GM23338 (cell line): ENCODE measurements around the gene USH2A. TPM values are rescaled to one million over a fixed set of nuclear protein-coding genes. Genes with fewer than 3 reads are reported as not detected.

Experiments used
- ATAC-seq: fragments of 200-7000 bp; cut with Tn5 transposase; 3 replicates; pipeline ENCODE4 v1.9.1; 2020
- DNase-seq: peaks from one replicate; pipeline ENCODE4 v3.0.0-alpha.2; 2015; ENCODE audit warnings: low spot score
- H2AFZ ChIP-seq: fragments of 200-600 bp; sonication (generic); 2 replicates; pipeline ENCODE4 v1.8.0; 2016; ENCODE audit warnings: antibody characterized with exemption, mild to moderate bottlenecking, moderate library complexity
- H3F3A ChIP-seq: fragments of 200-600 bp; sonication (generic); replicated peaks from 2 replicates; pipeline ENCODE4 v1.8.0; 2017; ENCODE audit warnings: antibody characterized with exemption, mixed run types, low read depth
- H3K27ac ChIP-seq: fragments of 200-600 bp; sonication (generic); 2 replicates; pipeline ENCODE4 v1.6.1; 2016; ENCODE audit warnings: low read depth
- H3K27me3 ChIP-seq: fragments of 200-600 bp; sonication (generic); 2 replicates; pipeline ENCODE4 v1.8.0; 2016; ENCODE audit warnings: mild to moderate bottlenecking, mixed run types, moderate library complexity; ENCODE audit not compliant: insufficient read depth
- H3K36me3 ChIP-seq: fragments of 200-600 bp; sonication (generic); 2 replicates; pipeline ENCODE4 v1.8.0; 2016; ENCODE audit warnings: mild to moderate bottlenecking; ENCODE audit not compliant: insufficient read depth
- H3K4me1 ChIP-seq: fragments of 200-600 bp; sonication (generic); 2 replicates; pipeline ENCODE4 v1.8.0; 2016; ENCODE audit warnings: mild to moderate bottlenecking, moderate library complexity; ENCODE audit not compliant: insufficient read depth
- H3K4me2 ChIP-seq: fragments of 200-600 bp; sonication (generic); 2 replicates; pipeline ENCODE4 v1.7.1; 2017; ENCODE audit warnings: mixed run types
- H3K4me3 ChIP-seq: fragments of 200-600 bp; sonication (generic); 2 replicates; pipeline ENCODE4 v1.6.1; 2016; ENCODE audit warnings: mixed run types
- H3K79me2 ChIP-seq: fragments of 200-600 bp; sonication (generic); replicated peaks from 2 replicates; pipeline ENCODE4 v1.8.0; 2017; ENCODE audit warnings: mild to moderate bottlenecking; ENCODE audit not compliant: insufficient read depth
- H3K9me2 ChIP-seq: fragments of 200-600 bp; sonication (generic); 2 replicates; pipeline ENCODE4 v1.8.0; 2017; ENCODE audit not compliant: insufficient read depth
- H4K20me1 ChIP-seq: fragments of 200-600 bp; sonication (generic); replicated peaks from 2 replicates; pipeline ENCODE4 v1.8.0; 2017; ENCODE audit warnings: mild to moderate bottlenecking; ENCODE audit not compliant: insufficient read depth
- H3K27ac Mint-ChIP-seq: 2 replicates; pipeline ENCODE4 v1.8.0; 2020; ENCODE audit warnings: inconsistent platforms, mild to moderate bottlenecking, moderate library complexity, mixed read lengths
- H3K27me3 Mint-ChIP-seq: 3 replicates; pipeline ENCODE4 v1.8.0; 2022; ENCODE audit warnings: low read depth, mild to moderate bottlenecking, moderate library complexity, mixed read lengths, inconsistent platforms; ENCODE audit not compliant: insufficient read depth, poor library complexity
- H3K36me3 Mint-ChIP-seq: 3 replicates; pipeline ENCODE4 v1.8.0; 2021; ENCODE audit warnings: low read depth, mild to moderate bottlenecking, inconsistent platforms, moderate library complexity, mixed read lengths
- H3K4me1 Mint-ChIP-seq: 3 replicates; pipeline ENCODE4 v1.8.0; 2020; ENCODE audit warnings: mild to moderate bottlenecking, inconsistent platforms, mixed read lengths
- H3K4me3 Mint-ChIP-seq: 3 replicates; pipeline ENCODE4 v1.8.0; 2021; ENCODE audit warnings: moderate library complexity, mild to moderate bottlenecking, inconsistent platforms, mixed read lengths
- H3K9me3 Mint-ChIP-seq: 3 replicates; pipeline ENCODE4 v1.8.0; 2020; ENCODE audit warnings: moderate library complexity, mild to moderate bottlenecking, inconsistent platforms, mixed read lengths
- CREB1 ChIP-seq: fragments of 250-450 bp; sonication (Bioruptor Pico); IDR thresholded peaks from 2 replicates; pipeline ENCODE4 v1.5.0; 2020; ENCODE audit warnings: low read depth, mild to moderate bottlenecking, moderate library complexity
- CTCF ChIP-seq, 2 experiments: fragments of 200-600 bp in 1 of 2; sonication (generic) in 1 of 2; conservative IDR thresholded peaks; 2 replicates each; pipeline versions ENCODE4 v1.5.1 to v1.6.1; 2016 to 2017; ENCODE audit warnings: antibody characterized with exemption in 2 of 2, low read depth in 2 of 2, mild to moderate bottlenecking in 2 of 2, moderate library complexity in 1 of 2
- EZH2 ChIP-seq: fragments of 200-600 bp; sonication (generic); IDR thresholded peaks from one replicate; pipeline ENCODE4 v1.8.0; 2017; ENCODE audit warnings: antibody characterized with exemption, mild to moderate bottlenecking, low read depth; ENCODE audit not compliant: unreplicated experiment
- EZH2phosphoT487 ChIP-seq: fragments of 200-600 bp; sonication (generic); IDR thresholded peaks from one replicate; pipeline ENCODE4 v1.8.1; 2018; ENCODE audit warnings: antibody characterized with exemption; ENCODE audit not compliant: unreplicated experiment
- JUNB ChIP-seq: IDR thresholded peaks from one replicate; pipeline ENCODE4 v1.6.1; 2016; ENCODE audit warnings: antibody characterized with exemption; ENCODE audit not compliant: unreplicated experiment
- NANOG ChIP-seq: IDR thresholded peaks from 2 replicates; pipeline ENCODE4 v1.6.1; 2016; ENCODE audit warnings: antibody characterized with exemption, borderline replicate concordance
- POLR2AphosphoS5 ChIP-seq: IDR thresholded peaks from 2 replicates; pipeline ENCODE4 v1.6.1; 2016; ENCODE audit warnings: antibody characterized with exemption, low read depth
- STAT1 ChIP-seq: IDR thresholded peaks from one replicate; pipeline ENCODE4 v1.6.1; 2016; ENCODE audit warnings: antibody characterized with exemption; ENCODE audit not compliant: unreplicated experiment
- ZNF114 ChIP-seq: fragments of 250-450 bp; sonication (Bioruptor Pico); IDR thresholded peaks from 2 replicates; pipeline ENCODE4 v1.5.0; 2020; ENCODE audit warnings: mild to moderate bottlenecking, moderate library complexity
- ZNF331 ChIP-seq: fragments of 250-450 bp; sonication (Bioruptor Pico); IDR thresholded peaks from 2 replicates; pipeline ENCODE4 v1.5.0; 2020; ENCODE audit warnings: low read depth, mild to moderate bottlenecking, moderate library complexity
- ZNF462 ChIP-seq: fragments of 250-450 bp; sonication (Bioruptor Pico); IDR thresholded peaks from 2 replicates; pipeline ENCODE4 v1.5.0; 2020; ENCODE audit warnings: mild to moderate bottlenecking, moderate library complexity
- polyA plus RNA-seq: library from polyadenylated mRNA; unstranded; fragments of >200 nt; fragmentation: Nextera tagmentation; extraction: Ambion mirVana; gene quantifications from 2 replicates; pipeline ENCODE4 v1.2.1, GENCODE V29; 2016
- total RNA-seq: library from RNA; depleted of rRNA; stranded (reverse); fragments of >200 nt; shearing (Covaris generic); gene quantifications from 2 replicates; pipeline ENCODE4 v1.2.3, GENCODE V29; 2014
- TF ChIP-seq, protein P1 (sequence below): IDR thresholded peaks from 2 replicates; pipeline ENCODE4 v1.6.1; 2016; ENCODE audit warnings: antibody characterized with exemption
- TF ChIP-seq, protein P2 (sequence below): IDR thresholded peaks from one replicate; pipeline ENCODE4 v1.6.1; 2018; ENCODE audit warnings: antibody characterized with exemption; ENCODE audit not compliant: unreplicated experiment

The USH2A gene
- total and polyA plus RNA-seq, 2 experiments from 2014 or later, result 0.03 TPM

- no peak overlapping the region for H3K4me3 Mint-ChIP-seq
- H3K4me3 ChIP-seq, result no peak overlapping the region
Observed at GRCh38 chr1:215637041-215637573, 786.1 kb downstream of the USH2A start.

More at GRCh38 chr1:215637041-215637573, 786.1 kb downstream of the USH2A start:
- ATAC-seq (peak; percentile 53; the same call in 2 of the 3 replicates), DNase-seq (no peak)
- no peaks in the 10 kb centered on the region for H3K4me1 ChIP-seq
- peaks cover 2% of the 10 kb centered on the region for H3K27me3 Mint-ChIP-seq
- no peak overlapping the region for H3K27ac ChIP-seq
- H2AFZ ChIP-seq, result peak overlapping the region; percentile 84
- TF ChIP-seq NANOG, result no peak
- TF ChIP-seq, protein P1, sequence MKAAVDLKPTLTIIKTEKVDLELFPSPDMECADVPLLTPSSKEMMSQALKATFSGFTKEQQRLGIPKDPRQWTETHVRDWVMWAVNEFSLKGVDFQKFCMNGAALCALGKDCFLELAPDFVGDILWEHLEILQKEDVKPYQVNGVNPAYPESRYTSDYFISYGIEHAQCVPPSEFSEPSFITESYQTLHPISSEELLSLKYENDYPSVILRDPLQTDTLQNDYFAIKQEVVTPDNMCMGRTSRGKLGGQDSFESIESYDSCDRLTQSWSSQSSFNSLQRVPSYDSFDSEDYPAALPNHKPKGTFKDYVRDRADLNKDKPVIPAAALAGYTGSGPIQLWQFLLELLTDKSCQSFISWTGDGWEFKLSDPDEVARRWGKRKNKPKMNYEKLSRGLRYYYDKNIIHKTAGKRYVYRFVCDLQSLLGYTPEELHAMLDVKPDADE, result no peak
- TF ChIP-seq CREB1 (CRISPR knock-in tag), result no peak
- no peak for TF ChIP-seq POLR2AphosphoS5
- TF ChIP-seq ZNF462, result no peak
- no peak for TF ChIP-seq JUNB
- no peak for TF ChIP-seq ZNF331 (CRISPR knock-in tag)
- no peak for TF ChIP-seq EZH2phosphoT487
- TF ChIP-seq EZH2, result no peak
- no peak for TF ChIP-seq ZNF114 (CRISPR knock-in tag)
- no peak for TF ChIP-seq STAT1
- TF ChIP-seq CTCF (conservative IDR thresholded peaks at IDR 0.05; ENCODE audit: low read depth in 2 of 2), result no peak
- TF ChIP-seq, protein P2, sequence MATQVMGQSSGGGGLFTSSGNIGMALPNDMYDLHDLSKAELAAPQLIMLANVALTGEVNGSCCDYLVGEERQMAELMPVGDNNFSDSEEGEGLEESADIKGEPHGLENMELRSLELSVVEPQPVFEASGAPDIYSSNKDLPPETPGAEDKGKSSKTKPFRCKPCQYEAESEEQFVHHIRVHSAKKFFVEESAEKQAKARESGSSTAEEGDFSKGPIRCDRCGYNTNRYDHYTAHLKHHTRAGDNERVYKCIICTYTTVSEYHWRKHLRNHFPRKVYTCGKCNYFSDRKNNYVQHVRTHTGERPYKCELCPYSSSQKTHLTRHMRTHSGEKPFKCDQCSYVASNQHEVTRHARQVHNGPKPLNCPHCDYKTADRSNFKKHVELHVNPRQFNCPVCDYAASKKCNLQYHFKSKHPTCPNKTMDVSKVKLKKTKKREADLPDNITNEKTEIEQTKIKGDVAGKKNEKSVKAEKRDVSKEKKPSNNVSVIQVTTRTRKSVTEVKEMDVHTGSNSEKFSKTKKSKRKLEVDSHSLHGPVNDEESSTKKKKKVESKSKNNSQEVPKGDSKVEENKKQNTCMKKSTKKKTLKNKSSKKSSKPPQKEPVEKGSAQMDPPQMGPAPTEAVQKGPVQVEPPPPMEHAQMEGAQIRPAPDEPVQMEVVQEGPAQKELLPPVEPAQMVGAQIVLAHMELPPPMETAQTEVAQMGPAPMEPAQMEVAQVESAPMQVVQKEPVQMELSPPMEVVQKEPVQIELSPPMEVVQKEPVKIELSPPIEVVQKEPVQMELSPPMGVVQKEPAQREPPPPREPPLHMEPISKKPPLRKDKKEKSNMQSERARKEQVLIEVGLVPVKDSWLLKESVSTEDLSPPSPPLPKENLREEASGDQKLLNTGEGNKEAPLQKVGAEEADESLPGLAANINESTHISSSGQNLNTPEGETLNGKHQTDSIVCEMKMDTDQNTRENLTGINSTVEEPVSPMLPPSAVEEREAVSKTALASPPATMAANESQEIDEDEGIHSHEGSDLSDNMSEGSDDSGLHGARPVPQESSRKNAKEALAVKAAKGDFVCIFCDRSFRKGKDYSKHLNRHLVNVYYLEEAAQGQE, result no peak
- H3K9me3 Mint-ChIP-seq, result no peaks in the 10 kb centered on the region
- no peaks in the 10 kb centered on the region for H3K36me3 Mint-ChIP-seq
- H3K27me3 ChIP-seq, result no peaks in the 10 kb centered on the region
- H3K79me2 ChIP-seq, result no peaks in the 10 kb centered on the region
- H3K27ac Mint-ChIP-seq, result no peak overlapping the region
- no peaks in the 10 kb centered on the region for H3K36me3 ChIP-seq
- H3K4me2 ChIP-seq, result no peak overlapping the region
- no peaks in the 10 kb centered on the region for H3K9me2 ChIP-seq
- H3F3A ChIP-seq, result no peaks in the 10 kb centered on the region
- peaks cover 21% of the 10 kb centered on the region for H3K4me1 Mint-ChIP-seq
- H4K20me1 ChIP-seq, result no peaks in the 10 kb centered on the region
